Measurements from ENCODE around the gene ATP13A1. TPM values are rescaled to one million over a fixed set of nuclear protein-coding genes. Genes with fewer than 3 reads are reported as not detected.
"Not testable (repeated sequence)": the region's sequence is repeated elsewhere in the genome, so short reads cannot be mapped to it uniquely, and the experiment has no call there.

ATP13A1 gene
- total and polyA plus RNA-seq, 2 of the 8 experiments (the other 6 are each of a cell fraction or from before 2014, with no cell fraction given) = 33.0 to 64.2 TPM

DNA sequence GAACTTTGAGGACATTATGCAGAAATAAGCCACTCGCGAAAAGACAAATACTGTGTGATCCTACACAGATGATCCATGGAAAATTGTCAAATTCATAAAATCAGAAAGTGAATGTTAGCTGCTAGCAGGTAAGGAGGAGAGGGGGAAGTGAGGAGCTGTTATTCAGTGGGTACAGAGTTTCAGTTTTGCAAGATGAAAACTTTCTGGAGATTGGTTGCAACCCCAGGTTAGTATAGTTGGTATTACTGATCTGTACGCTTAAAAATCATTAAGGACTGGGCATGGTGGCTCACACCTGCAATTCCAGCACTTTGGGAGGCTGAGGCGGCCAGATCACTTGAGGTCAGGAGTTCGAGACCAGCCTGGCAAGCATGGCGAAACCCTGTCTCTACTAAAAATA, 23.1 kb upstream of the ATP13A1 start (continued):
- TF ChIP-seq, protein P1, sequence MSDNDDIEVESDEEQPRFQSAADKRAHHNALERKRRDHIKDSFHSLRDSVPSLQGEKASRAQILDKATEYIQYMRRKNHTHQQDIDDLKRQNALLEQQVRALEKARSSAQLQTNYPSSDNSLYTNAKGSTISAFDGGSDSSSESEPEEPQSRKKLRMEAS (IDR thresholded peaks at IDR 0.05) = no peak

DNA sequence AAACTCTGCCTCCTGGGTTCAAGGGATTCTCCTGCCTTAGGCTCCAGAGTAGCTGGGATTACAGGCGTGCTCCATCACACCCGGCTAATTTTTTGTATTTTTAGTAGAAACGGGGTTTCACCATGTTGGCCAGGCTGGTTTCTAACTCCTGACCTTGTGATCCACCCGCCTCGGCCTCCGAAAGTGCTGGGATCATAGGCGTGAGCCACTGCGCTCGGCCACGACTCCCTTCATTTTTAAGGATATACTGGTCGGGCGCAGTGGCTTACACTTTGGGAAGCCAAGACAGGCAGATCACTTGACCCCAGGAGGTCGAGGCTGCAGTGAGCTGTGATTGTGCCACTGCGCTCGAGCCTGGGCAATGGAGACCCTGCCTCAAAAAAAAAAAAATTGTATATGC, 22.6 kb upstream of the ATP13A1 start:
- 92% methylated on average over 15 of the region's 15 CpGs; no CpG with 5 or more reads in 1 of the 2 experiments for WGBS, 2 experiments (ENCODE audit: extremely low coverage in 1 of 2, insufficient coverage in 1 of 2, insufficient read length in 1 of 2, insufficient replicate concordance in 2 of 2, low coverage in 1 of 2, low lambda C conversion rate in 2 of 2, missing lambda C conversion rate in 1 of 2)
- not testable (repeated sequence) for FAIRE-seq; H2AFZ ChIP-seq (ENCODE audit: low read length); H3K4ac ChIP-seq (replicated peaks; ENCODE audit: insufficient read length, low read depth, low read length); H3K23me2 ChIP-seq (ENCODE audit: low read depth, low read length); H3K18ac ChIP-seq (ENCODE audit: extremely low read depth, low read length); H3K4me3 ChIP-seq (ENCODE audit: extremely low read depth in 1 of 4, insufficient read depth in 2 of 4, low read depth in 3 of 4, low read length in 4 of 4); H4K8ac ChIP-seq (ENCODE audit: extremely low read depth, insufficient read depth, low read length); H3K79me1 ChIP-seq (ENCODE audit: low read depth, low read length); H3K9ac ChIP-seq (replicated peaks in 1 of 4; ENCODE audit: extremely low read depth in 1 of 4, low read depth in 3 of 4, low read length in 3 of 4); H4K20me1 ChIP-seq (replicated peaks in 1 of 2; ENCODE audit: control insufficient read depth in 1 of 2, insufficient read depth in 2 of 2, low read length in 2 of 2); H2BK5ac ChIP-seq (ENCODE audit: low read depth, low read length); H3K23ac ChIP-seq (ENCODE audit: insufficient read length); H4K91ac ChIP-seq (replicated peaks; ENCODE audit: insufficient read length, low read length); H2AK5ac ChIP-seq (ENCODE audit: low read depth, low read length); H3K79me2 ChIP-seq (ENCODE audit: control insufficient read depth in 1 of 2, insufficient read depth in 2 of 2, low read length in 2 of 2); H3K14ac ChIP-seq (ENCODE audit: insufficient read length); H2BK120ac ChIP-seq (replicated peaks; ENCODE audit: low read depth, low read length); DNase-seq (ENCODE audit: low read depth in 1 of 2, low spot score in 2 of 2); H3K27ac ChIP-seq (ENCODE audit: low read depth, low read length); H4K5ac ChIP-seq (ENCODE audit: insufficient read length, low read depth, low read length); H2BK12ac ChIP-seq (ENCODE audit: low read depth, low read length); H3K4me1 ChIP-seq (replicated peaks in 1 of 4; ENCODE audit: control insufficient read depth in 3 of 4, insufficient read depth in 4 of 4, low read length in 3 of 4); H3K56ac ChIP-seq (replicated peaks; ENCODE audit: insufficient read length, low read depth, low read length); H3K9me3 ChIP-seq (ENCODE audit: insufficient read depth in 2 of 2, low read depth in 1 of 2, low read length in 1 of 2); H2BK15ac ChIP-seq (ENCODE audit: low read length); H3K4me2 ChIP-seq (ENCODE audit: insufficient read depth in 1 of 2, low read depth in 2 of 2, low read length in 2 of 2); H2BK20ac ChIP-seq (ENCODE audit: low read length); H3K27me3 ChIP-seq (replicated peaks in 1 of 4; ENCODE audit: control insufficient read depth in 3 of 4, extremely low read depth in 1 of 4, insufficient read depth in 3 of 4, low read length in 3 of 4)
- peaks cover 0 to 10% (median 3%) of the 10 kb centered on the region in 4 experiments; a peak in 4 of 8 replicates for H3K36me3 ChIP-seq (ENCODE audit: control insufficient read depth in 2 of 4, insufficient read depth in 4 of 4, low read length in 3 of 4)
- CTCF ChIA-PET (ENCODE audit: partially characterized antibody) = interaction anchor here (0.8 kb wide), 1 partner anchor 10 kb away, joined by 3 read pairs; no protein-coding TSS in a partner anchor
- POLR2A ChIA-PET (ENCODE audit: partially characterized antibody) = interaction anchor here (0.7 to 2.6 kb wide), 8 partner anchors 8 to 215 kb away, joined by 3 to 6 read pairs (median 4); partner anchors contain the start of genes ZNF14, ZNF253 and ZNF93
